Measurements from ENCODE around the gene PPP1R14B. TPM values are rescaled to one million over a fixed set of nuclear protein-coding genes. Genes with fewer than 3 reads are reported as not detected.

The PPP1R14B gene
- total and polyA plus RNA-seq, 2 of the 13 experiments (the other 11 are each of a cell fraction or from before 2014, with no cell fraction given) = 110 to 148 TPM

GRCh38 chr11:64234647-64235379 is 11.9 kb downstream of the PPP1R14B start (continued):
- TF ChIP-seq ARID4A (CRISPR knock-in tag; IDR thresholded peaks at IDR 0.05; ENCODE audit: borderline replicate concordance) (no peak; the same call in 1 of the 2 replicates), ZNF275 (CRISPR knock-in tag; IDR thresholded peaks at IDR 0.05; ENCODE audit: borderline replicate concordance) (no peak), MYC (CRISPR knock-in tag; IDR thresholded peaks at IDR 0.05; ENCODE audit: borderline replicate concordance) (peak; percentile 62; the same call in 1 of the 2 replicates), MEF2D (CRISPR knock-in tag; IDR thresholded peaks at IDR 0.05) (no peak), RBM22 (optimal IDR thresholded peaks at IDR 0.05; ENCODE audit: low read length) (no peak), KDM6A (CRISPR knock-in tag; IDR thresholded peaks at IDR 0.05; ENCODE audit: low read depth) (no peak), FOXM1 (CRISPR knock-in tag; IDR thresholded peaks at IDR 0.05) (no peak), ZNF10 (CRISPR knock-in tag; IDR thresholded peaks at IDR 0.05; ENCODE audit: borderline replicate concordance, low read depth) (no peak), ZKSCAN8 (CRISPR knock-in tag; IDR thresholded peaks at IDR 0.05; ENCODE audit: borderline replicate concordance) (no peak), ZFP90 (CRISPR knock-in tag; IDR thresholded peaks at IDR 0.05; ENCODE audit: borderline replicate concordance) (no peak)
- TF ChIP-seq, protein P1, sequence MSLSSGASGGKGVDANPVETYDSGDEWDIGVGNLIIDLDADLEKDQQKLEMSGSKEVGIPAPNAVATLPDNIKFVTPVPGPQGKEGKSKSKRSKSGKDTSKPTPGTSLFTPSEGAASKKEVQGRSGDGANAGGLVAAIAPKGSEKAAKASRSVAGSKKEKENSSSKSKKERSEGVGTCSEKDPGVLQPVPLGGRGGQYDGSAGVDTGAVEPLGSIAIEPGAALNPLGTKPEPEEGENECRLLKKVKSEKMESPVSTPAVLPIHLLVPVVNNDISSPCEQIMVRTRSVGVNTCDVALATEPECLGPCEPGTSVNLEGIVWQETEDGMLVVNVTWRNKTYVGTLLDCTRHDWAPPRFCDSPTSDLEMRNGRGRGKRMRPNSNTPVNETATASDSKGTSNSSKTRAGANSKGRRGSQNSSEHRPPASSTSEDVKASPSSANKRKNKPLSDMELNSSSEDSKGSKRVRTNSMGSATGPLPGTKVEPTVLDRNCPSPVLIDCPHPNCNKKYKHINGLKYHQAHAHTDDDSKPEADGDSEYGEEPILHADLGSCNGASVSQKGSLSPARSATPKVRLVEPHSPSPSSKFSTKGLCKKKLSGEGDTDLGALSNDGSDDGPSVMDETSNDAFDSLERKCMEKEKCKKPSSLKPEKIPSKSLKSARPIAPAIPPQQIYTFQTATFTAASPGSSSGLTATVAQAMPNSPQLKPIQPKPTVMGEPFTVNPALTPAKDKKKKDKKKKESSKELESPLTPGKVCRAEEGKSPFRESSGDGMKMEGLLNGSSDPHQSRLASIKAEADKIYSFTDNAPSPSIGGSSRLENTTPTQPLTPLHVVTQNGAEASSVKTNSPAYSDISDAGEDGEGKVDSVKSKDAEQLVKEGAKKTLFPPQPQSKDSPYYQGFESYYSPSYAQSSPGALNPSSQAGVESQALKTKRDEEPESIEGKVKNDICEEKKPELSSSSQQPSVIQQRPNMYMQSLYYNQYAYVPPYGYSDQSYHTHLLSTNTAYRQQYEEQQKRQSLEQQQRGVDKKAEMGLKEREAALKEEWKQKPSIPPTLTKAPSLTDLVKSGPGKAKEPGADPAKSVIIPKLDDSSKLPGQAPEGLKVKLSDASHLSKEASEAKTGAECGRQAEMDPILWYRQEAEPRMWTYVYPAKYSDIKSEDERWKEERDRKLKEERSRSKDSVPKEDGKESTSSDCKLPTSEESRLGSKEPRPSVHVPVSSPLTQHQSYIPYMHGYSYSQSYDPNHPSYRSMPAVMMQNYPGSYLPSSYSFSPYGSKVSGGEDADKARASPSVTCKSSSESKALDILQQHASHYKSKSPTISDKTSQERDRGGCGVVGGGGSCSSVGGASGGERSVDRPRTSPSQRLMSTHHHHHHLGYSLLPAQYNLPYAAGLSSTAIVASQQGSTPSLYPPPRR (CRISPR knock-in tag; IDR thresholded peaks at IDR 0.05; ENCODE audit: borderline replicate concordance) = peak; percentile 34; the same call in 1 of the 2 replicates
- TF ChIP-seq, protein P2, sequence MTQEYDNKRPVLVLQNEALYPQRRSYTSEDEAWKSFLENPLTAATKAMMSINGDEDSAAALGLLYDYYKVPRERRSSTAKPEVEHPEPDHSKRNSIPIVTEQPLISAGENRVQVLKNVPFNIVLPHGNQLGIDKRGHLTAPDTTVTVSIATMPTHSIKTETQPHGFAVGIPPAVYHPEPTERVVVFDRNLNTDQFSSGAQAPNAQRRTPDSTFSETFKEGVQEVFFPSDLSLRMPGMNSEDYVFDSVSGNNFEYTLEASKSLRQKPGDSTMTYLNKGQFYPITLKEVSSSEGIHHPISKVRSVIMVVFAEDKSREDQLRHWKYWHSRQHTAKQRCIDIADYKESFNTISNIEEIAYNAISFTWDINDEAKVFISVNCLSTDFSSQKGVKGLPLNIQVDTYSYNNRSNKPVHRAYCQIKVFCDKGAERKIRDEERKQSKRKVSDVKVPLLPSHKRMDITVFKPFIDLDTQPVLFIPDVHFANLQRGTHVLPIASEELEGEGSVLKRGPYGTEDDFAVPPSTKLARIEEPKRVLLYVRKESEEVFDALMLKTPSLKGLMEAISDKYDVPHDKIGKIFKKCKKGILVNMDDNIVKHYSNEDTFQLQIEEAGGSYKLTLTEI (CRISPR knock-in tag; conservative IDR thresholded peaks at IDR 0.05) = no peak
- TF ChIP-seq, protein P3, sequence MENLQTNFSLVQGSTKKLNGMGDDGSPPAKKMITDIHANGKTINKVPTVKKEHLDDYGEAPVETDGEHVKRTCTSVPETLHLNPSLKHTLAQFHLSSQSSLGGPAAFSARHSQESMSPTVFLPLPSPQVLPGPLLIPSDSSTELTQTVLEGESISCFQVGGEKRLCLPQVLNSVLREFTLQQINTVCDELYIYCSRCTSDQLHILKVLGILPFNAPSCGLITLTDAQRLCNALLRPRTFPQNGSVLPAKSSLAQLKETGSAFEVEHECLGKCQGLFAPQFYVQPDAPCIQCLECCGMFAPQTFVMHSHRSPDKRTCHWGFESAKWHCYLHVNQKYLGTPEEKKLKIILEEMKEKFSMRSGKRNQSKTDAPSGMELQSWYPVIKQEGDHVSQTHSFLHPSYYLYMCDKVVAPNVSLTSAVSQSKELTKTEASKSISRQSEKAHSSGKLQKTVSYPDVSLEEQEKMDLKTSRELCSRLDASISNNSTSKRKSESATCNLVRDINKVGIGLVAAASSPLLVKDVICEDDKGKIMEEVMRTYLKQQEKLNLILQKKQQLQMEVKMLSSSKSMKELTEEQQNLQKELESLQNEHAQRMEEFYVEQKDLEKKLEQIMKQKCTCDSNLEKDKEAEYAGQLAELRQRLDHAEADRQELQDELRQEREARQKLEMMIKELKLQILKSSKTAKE (CRISPR knock-in tag; IDR thresholded peaks at IDR 0.05; ENCODE audit: borderline replicate concordance) = peak; percentile 85

Data from HepG2 (cell line).